Stomach smooth muscle (tissue), 2 donors: ENCODE measurements around the gene KCNE3.

Experiments
- H3K27ac ChIP-seq: one replicate; pipeline ENCODE4 v1.7.0; 2013; ENCODE audit warnings: mild to moderate bottlenecking, low read length, inconsistent platforms
- H3K27me3 ChIP-seq, 2 donors: one replicate each; pipeline ENCODE4 v1.7.0; 2013; ENCODE audit warnings: low read length in 2 of 2; ENCODE audit not compliant: insufficient read depth in 2 of 2, control insufficient read depth in 1 of 2
- H3K36me3 ChIP-seq, 2 donors: one replicate each; pipeline ENCODE4 v1.7.0; 2013; ENCODE audit warnings: low read length in 2 of 2; ENCODE audit not compliant: control insufficient read depth in 2 of 2, insufficient read depth in 2 of 2
- H3K4me1 ChIP-seq: one replicate; pipeline ENCODE4 v1.7.0; 2013; ENCODE audit warnings: low read length; ENCODE audit not compliant: control insufficient read depth, insufficient read depth
- H3K4me3 ChIP-seq, 2 donors: one replicate each; pipeline ENCODE4 v1.7.0; 2013; ENCODE audit warnings: low read length in 2 of 2
- H3K9ac ChIP-seq, 2 donors: one replicate each; pipeline ENCODE4 v1.7.0; 2013; ENCODE audit warnings: low read length in 2 of 2, mild to moderate bottlenecking in 1 of 2
- H3K9me3 ChIP-seq, 2 donors: one replicate each; pipeline ENCODE4 v1.7.0; 2013; ENCODE audit warnings: low read length in 2 of 2; ENCODE audit not compliant: control insufficient read depth in 2 of 2
- donor health status: healthy.
- donor health status: Pancreatic carcinoma.

The KCNE3 gene

GRCh38 chr11:74460065-74460464 lies 7.3 kb downstream of the KCNE3 start:
- no peaks in the 10 kb centered on the region for H3K36me3 ChIP-seq
- H3K27me3 ChIP-seq = no peaks in the 10 kb centered on the region
- H3K4me1 ChIP-seq = no peaks in the 10 kb centered on the region
- H3K27ac ChIP-seq = no peak overlapping the region
- H3K4me3 ChIP-seq = no peak overlapping the region
- no peak overlapping the region for H3K9ac ChIP-seq
- no peaks in the 10 kb centered on the region for H3K9me3 ChIP-seq

- H3K9ac ChIP-seq = no peak overlapping the region
- H3K4me3 ChIP-seq = no peak overlapping the region
- H3K36me3 ChIP-seq = no peaks in the 10 kb centered on the region
- no peak overlapping the region for H3K27ac ChIP-seq
- no peaks in the 10 kb centered on the region for H3K27me3 ChIP-seq
- H3K9me3 ChIP-seq = no peaks in the 10 kb centered on the region
- H3K4me1 ChIP-seq = no peaks in the 10 kb centered on the region
Measured at GRCh38 chr11:74459584-74459983, 7.8 kb downstream of the KCNE3 start.

GRCh38 chr11:74457356-74457755 lies 10.0 kb downstream of the KCNE3 start:
- no peaks in the 10 kb centered on the region for H3K36me3 ChIP-seq
- H3K4me3 ChIP-seq = no peak overlapping the region
- H3K27ac ChIP-seq = no peak overlapping the region
- no peak overlapping the region for H3K9ac ChIP-seq
- no peaks in the 10 kb centered on the region for H3K9me3 ChIP-seq
- peaks cover 0 to 1% of the 10 kb centered on the region in 2 donors for H3K27me3 ChIP-seq
- no peaks in the 10 kb centered on the region for H3K4me1 ChIP-seq

GRCh38 chr11:74453373-74453975 lies 13.9 kb downstream of the KCNE3 start:
- Histone ChIP-seq H3K27me3 (peaks cover 0 to 3% of the 10 kb centered on the region in 2 donors), H3K4me1 (no peaks in the 10 kb centered on the region), H3K36me3 (no peaks in the 10 kb centered on the region), H3K27ac (no peak overlapping the region), H3K4me3 (no peak overlapping the region), H3K9ac (no peak overlapping the region), H3K9me3 (no peaks in the 10 kb centered on the region)

GRCh38 chr11:74452366-74452765 lies 15.0 kb downstream of the KCNE3 start:
- Histone ChIP-seq H3K9ac (no peak overlapping the region), H3K27me3 (peaks cover 0 to 3% of the 10 kb centered on the region in 2 donors)

GRCh38 chr11:74450318-74450717 lies 17.0 kb downstream of the KCNE3 start:
- no peak overlapping the region for H3K27ac ChIP-seq
- H3K4me1 ChIP-seq = no peaks in the 10 kb centered on the region

More at GRCh38 chr11:74452366-74452765, 15.0 kb downstream of the KCNE3 start:
- Histone ChIP-seq H3K4me3 (no peak overlapping the region), H3K9me3 (no peaks in the 10 kb centered on the region), H3K4me1 (no peaks in the 10 kb centered on the region), H3K36me3 (no peaks in the 10 kb centered on the region), H3K27ac (no peak overlapping the region)

GRCh38 chr11:74449369-74449931 lies 17.9 kb downstream of the KCNE3 start:
- H3K36me3 ChIP-seq = no peaks in the 10 kb centered on the region
- H3K4me3 ChIP-seq = no peak overlapping the region
- no peak overlapping the region for H3K9ac ChIP-seq
- no peak overlapping the region for H3K27ac ChIP-seq
- peaks cover under 1% of the 10 kb centered on the region for H3K4me1 ChIP-seq
- no peaks in the 10 kb centered on the region for H3K9me3 ChIP-seq
- H3K27me3 ChIP-seq = peaks cover 0 to 3% of the 10 kb centered on the region in 2 donors

More at GRCh38 chr11:74450318-74450717, 17.0 kb downstream of the KCNE3 start:
- Histone ChIP-seq H3K9me3 (no peaks in the 10 kb centered on the region), H3K9ac (no peak overlapping the region), H3K4me3 (no peak overlapping the region), H3K27me3 (peaks cover 0 to 3% of the 10 kb centered on the region in 2 donors), H3K36me3 (no peaks in the 10 kb centered on the region)

- Histone ChIP-seq H3K4me1 (peaks cover 7% of the 10 kb centered on the region), H3K27ac (no peak overlapping the region), H3K4me3 (no peak overlapping the region), H3K36me3 (no peaks in the 10 kb centered on the region), H3K27me3 (peaks cover 0 to 3% of the 10 kb centered on the region in 2 donors), H3K9me3 (no peaks in the 10 kb centered on the region), H3K9ac (no peak overlapping the region)
Measured at GRCh38 chr11:74447720-74448119, 19.6 kb downstream of the KCNE3 start.

- H3K27me3 ChIP-seq = no peaks in the 10 kb centered on the region
- peaks cover 7% of the 10 kb centered on the region for H3K4me1 ChIP-seq
- H3K9me3 ChIP-seq = no peaks in the 10 kb centered on the region
- no peak overlapping the region for H3K27ac ChIP-seq
- H3K9ac ChIP-seq = no peak overlapping the region
- H3K4me3 ChIP-seq = no peak overlapping the region
- H3K36me3 ChIP-seq = no peaks in the 10 kb centered on the region
Measured at GRCh38 chr11:74446532-74446938, 20.8 kb downstream of the KCNE3 start.

- Histone ChIP-seq H3K36me3 (no peaks in the 10 kb centered on the region), H3K4me1 (peaks cover 7% of the 10 kb centered on the region), H3K9ac (no peak overlapping the region), H3K27me3 (no peaks in the 10 kb centered on the region), H3K4me3 (no peak overlapping the region), H3K27ac (no peak overlapping the region), H3K9me3 (no peaks in the 10 kb centered on the region)
Measured at GRCh38 chr11:74444173-74444826, 23.0 kb downstream of the KCNE3 start.
